GM21619 (cell line): ENCODE measurements around the gene CNIH2.
"Not testable (repeated sequence)": the region's sequence is repeated elsewhere in the genome, so short reads cannot be mapped to it uniquely, and the experiment has no call there.

Source experiments
- ATAC-seq: cut with Tn5 transposase; IDR thresholded peaks from one replicate; pipeline ENCODE4 v1.9.1; 2021; ENCODE audit not compliant: unreplicated experiment

Gene CNIH2

GRCh38 chr11:66291303-66291705 lies 13.3 kb downstream of the CNIH2 start:
- ATAC-seq = no peak

GRCh38 chr11:66291706-66292542 lies 13.9 kb downstream of the CNIH2 start, which contains the start of gene TMEM151A:
Gene TMEM151A, plus strand, starts transcription at chr11:66291894. Its CDS starts 120 bp downstream, at chr11:66292014.
- ATAC-seq = no peak

GRCh38 chr11:66292543-66293332 lies 14.8 kb downstream of the CNIH2 start:
- ATAC-seq = no peak

- no peak for ATAC-seq
These were observed 15.4 kb downstream of the CNIH2 start for GRCh38 chr11:66293352-66293751.

GRCh38 chr11:66293777-66294625 lies 16.0 kb downstream of the CNIH2 start:
- no peak for ATAC-seq

- ATAC-seq = no peak
These were observed 16.9 kb downstream of the CNIH2 start for GRCh38 chr11:66294626-66295620.

- no peak for ATAC-seq
These were observed 19.6 kb downstream of the CNIH2 start for GRCh38 chr11:66297610-66298009.

- ATAC-seq = no peak
These were observed 21.2 kb downstream of the CNIH2 start for GRCh38 chr11:66299186-66299585.

- ATAC-seq = no peak
These were observed 24.7 kb downstream of the CNIH2 start for GRCh38 chr11:66302656-66303055.

- ATAC-seq = no peak
These were observed 31.5 kb downstream of the CNIH2 start for GRCh38 chr11:66309475-66309874.

GRCh38 chr11:66310324-66310723 lies 32.3 kb downstream of the CNIH2 start:
- no peak for ATAC-seq

- not testable (repeated sequence) for ATAC-seq
These were observed 32.9 kb downstream of the CNIH2 start for GRCh38 chr11:66310803-66311440.

GRCh38 chr11:66311470-66311964 lies 33.5 kb downstream of the CNIH2 start:
- ATAC-seq = peak; percentile 2

- ATAC-seq = peak; percentile 67
These were observed 34.1 kb downstream of the CNIH2 start for GRCh38 chr11:66311965-66312548.

- peak; percentile 63 for ATAC-seq
These were observed 34.8 kb downstream of the CNIH2 start for GRCh38 chr11:66312549-66313320.

- no peak for ATAC-seq
These were observed 35.6 kb downstream of the CNIH2 start for GRCh38 chr11:66313321-66314185.

GRCh38 chr11:66314186-66314501 lies 36.2 kb downstream of the CNIH2 start:
- ATAC-seq = no peak
